GM18861 (cell line): ENCODE data around the gene ZNF219.

ENCODE experiments used
- ATAC-seq: cut with Tn5 transposase; IDR thresholded peaks from one replicate; pipeline ENCODE4 v1.9.1; 2021; ENCODE audit not compliant: unreplicated experiment

Gene ZNF219

DNA sequence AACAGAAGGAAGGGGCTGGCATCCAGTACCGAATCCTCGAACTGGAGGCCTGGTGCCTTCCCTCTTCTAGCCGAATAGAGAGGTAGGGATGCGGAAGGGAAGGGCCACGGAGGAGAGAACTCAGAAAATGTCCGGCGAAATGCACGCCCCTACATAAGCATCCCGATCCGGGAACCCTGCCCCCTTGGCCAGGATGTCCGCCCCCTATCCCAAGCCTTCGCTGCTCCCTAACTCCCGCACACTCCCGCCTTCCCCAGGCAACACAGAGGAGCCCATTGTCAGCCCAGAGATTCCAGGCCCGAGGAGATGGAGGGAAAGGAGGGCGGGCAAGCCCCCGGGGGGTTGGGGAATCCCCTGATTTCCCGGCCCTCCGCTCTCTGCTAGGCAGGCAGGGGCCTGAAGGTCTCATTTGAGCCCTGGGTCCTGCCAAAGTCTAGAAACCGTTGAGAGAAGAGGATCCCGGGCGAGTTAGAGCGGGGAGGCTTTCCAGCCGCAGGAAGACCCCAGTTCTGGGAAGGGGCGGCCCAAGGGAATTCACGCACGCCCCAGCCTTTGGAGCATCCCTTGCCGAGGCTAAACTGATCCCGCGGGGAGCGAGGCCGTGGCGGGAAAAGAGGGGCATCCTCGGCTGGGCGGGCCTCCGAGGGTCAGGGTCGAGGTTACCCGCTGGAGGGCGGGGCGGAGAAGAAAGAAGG lies 28.9 kb downstream of the ZNF219 start:
- no peak for ATAC-seq

DNA sequence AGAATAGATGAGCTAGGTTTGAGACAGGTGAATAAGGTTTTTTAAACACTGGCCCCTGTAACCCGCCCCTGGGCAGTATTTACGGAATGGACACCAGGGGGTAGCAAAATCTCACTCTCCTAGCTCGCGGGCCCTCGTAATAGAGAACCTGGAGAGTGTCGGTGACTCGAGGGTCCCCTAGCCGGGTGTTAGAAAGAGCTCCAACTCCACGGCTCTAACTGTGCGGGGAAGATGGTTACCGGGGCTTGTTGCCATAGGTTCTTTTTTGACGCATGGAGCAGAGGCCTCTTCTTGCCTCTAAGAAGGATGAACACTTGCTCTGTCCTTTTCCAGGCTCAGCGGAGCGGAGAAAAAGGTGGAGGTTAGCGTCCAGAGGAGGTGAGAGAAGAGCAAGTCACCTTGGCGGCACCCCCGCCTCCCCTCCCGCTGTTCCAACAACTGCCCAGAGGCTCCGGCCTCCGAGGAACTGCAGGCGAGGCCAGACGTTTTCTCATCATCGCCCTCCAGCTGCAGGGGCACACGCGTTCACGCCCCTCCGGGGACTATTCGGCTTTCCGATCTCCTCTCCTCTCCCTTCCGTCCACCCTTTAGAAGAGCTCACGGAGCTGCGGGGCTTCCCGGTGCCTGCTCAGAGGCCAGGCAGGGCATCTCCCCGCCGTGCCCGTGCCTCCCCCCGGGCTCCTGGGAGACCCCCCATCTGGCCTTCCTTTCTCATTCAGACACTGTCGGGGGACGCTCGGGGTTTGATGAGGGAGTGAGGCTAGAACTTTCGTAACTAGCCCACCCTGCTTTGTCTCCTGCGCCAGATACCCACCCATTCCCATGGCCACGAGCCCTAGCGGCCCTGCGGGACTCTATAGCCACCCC lies 29.7 kb downstream of the ZNF219 start:
- peak; percentile 33 for ATAC-seq

DNA sequence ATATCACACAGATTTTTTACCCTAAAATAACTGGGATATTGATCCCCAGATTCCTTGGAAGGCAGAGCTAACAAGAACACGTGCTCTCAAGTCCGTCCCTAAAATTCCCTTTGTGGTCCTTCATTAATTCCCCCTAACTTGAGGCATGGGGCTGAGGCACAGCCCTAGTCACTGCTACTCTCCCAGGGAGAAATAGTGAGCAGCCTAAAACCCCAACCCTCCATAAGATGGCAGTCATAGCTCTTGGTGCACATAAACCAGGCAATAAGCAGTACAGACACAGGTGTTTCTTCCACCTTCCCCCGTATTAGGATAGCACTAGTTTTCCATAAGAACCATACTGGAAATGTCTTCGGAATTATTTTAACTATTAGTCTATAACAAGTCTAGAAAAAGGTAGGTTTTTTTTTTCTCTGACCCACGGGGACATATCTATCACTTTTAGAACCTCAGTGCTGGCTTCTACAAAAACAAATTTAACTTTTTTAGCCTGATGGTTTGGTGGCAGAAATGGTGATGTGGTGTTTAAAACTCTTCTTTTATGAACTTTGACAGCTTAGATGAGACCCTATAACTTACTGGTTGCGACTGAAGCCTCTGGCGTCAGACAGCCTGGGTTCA lies 31.5 kb downstream of the ZNF219 start:
- no peak for ATAC-seq

DNA sequence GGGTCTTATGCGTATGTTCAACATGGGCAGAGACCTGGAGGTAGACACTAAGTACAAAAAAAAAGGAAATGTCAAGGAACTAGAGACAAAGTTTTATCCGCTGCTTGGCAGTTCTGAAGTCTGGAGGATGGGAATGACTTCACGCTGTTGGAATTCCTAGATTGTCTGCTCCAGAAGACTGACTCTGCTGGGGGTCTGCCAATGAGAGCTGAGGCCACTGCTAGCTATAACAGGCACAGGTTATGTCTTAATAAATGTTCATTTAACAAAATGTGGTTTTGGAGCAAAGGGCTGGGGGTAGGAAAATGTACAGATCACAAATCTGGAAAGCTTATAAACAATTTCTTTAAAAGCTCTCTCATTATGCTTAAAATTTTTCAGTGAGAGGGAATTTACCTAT lies 35.0 kb downstream of the ZNF219 start:
- no peak for ATAC-seq

- ATAC-seq = no peak
These were observed 37.1 kb downstream of the ZNF219 start for GRCh38 chr14:21061347-21061668.

GRCh38 chr14:21060614-21061346 lies 37.7 kb downstream of the ZNF219 start:
- no peak for ATAC-seq

- ATAC-seq = no peak
These were observed 38.4 kb downstream of the ZNF219 start for GRCh38 chr14:21059842-21060613.

DNA sequence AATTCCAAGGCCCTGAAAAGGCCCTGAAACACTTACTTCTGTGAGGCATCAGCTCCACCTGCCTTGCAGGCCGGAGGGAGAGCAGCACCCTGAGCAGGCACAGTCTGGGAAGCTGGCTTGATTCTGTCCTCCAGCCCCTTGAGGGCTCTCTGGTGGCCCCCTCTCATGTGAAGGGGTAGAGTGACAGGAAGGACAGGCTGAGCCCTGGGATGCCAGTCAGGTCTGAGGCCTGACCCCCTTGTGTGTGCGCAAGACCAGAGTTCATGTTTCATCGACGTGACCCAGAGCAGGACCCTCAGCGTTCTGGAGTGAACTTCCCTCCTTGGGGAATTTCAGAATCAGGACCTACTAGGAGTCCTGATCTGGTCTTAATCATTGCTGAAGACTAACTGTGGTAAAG lies 39.6 kb downstream of the ZNF219 start:
- no peak for ATAC-seq

- ATAC-seq = no peak
These were observed 40.4 kb downstream of the ZNF219 start, which contains the start of gene RNASE8 for GRCh38 chr14:21057803-21058675. Gene RNASE8, plus strand, starts transcription at chr14:21057822. Its CDS starts 71 bp downstream, at chr14:21057893.

- no peak for ATAC-seq
These were observed 41.8 kb downstream of the ZNF219 start for GRCh38 chr14:21056520-21057163.

DNA sequence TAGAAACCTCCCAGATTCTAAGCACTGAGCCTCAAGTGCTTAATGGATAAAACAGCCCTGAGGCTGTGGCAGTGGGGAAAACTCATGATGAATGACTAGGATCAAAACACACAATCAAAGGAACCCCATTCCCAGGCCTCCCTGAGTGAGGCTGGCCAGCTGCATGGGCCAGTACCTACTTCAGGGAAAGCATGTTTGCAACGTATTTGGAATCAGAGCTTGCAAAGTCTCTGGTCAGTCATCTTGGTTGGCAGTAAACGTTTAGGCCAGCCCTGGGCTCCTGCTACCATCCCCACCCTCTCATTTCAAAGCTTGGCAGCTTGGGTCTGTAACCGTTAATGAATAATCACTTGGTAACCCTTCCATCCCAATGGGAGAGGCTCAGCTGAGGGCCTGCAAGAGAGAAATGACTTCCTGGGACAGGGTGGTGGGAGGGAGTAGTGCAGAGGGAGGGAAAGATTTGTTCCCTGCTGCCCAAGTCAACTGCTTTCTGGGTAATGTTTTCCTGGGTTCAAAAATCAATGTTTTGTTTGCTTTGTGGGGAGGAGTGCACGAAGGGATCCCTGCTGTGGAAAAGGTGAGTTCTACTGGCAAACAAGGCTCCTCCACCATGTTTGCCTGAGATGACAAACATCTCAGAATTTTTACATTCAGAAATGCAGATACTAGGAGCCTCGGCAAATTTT lies 42.9 kb downstream of the ZNF219 start:
- no peak for ATAC-seq

DNA sequence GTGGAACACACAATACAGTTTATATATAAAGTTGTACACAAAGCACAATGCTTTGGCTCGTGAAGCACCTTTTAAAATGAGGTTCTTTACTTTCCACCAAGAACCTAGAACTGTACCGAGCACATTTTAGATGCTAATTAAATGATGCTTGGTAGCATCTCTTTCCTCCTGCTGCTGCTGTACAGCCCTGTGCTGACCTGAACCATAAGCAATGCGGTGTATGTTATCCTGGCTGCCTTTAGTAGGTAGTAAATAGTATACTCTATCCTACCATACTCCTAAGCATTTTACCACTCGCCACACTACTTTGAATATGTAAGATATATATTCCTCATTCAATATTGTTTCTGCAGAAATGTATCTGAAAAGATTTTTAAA lies 43.7 kb downstream of the ZNF219 start:
- ATAC-seq = no peak

DNA sequence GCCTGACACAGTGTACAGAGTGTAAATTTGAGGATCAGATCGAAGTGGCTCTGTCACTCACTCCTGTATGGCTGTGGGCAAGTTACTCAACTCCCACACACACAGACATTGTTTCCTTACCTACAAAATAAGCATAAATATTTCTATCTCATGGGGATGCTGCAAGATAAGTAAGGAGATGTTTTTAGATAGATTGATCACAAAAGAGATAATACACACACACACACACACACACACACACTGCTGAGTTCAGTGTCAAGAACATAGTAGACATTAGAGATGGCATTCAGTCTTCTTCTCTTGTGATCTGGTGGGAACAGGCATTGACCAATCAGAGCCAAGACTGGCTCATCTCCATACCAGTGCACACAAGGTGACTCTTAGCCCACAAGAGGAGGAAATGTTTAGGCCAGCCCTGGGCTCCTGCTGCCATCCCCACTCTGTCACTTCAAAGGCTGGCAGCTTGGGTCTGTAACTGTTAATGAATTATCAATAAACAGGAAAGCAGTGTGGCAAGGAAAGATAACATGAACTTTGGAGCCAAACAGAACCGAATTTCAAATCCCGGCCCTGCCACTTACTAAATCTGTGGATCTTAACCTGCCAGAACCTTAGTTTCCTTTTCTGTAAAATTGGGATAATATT lies 44.2 kb downstream of the ZNF219 start:
- no peak for ATAC-seq

GRCh38 chr14:21053184-21054122 lies 45.0 kb downstream of the ZNF219 start:
- no peak for ATAC-seq

DNA sequence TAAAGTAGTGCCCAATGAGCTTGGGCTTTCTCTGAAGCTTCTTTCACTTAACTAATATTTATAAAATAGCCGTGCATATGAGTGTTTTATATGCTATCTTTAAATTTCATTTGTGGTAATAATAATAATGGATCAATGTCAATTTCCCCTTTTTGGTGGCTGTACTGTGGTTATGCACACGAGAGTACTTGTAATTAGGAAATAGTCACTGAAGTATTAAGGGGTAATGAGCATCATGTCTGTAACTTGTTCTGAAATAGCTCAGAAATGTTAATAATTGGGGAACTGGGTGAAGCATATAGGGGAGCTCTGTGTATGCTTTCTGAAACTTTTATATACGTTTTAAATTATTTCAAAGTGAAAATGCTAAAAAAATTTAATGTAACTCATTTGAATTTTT lies 47.9 kb downstream of the ZNF219 start:
- no peak for ATAC-seq

DNA sequence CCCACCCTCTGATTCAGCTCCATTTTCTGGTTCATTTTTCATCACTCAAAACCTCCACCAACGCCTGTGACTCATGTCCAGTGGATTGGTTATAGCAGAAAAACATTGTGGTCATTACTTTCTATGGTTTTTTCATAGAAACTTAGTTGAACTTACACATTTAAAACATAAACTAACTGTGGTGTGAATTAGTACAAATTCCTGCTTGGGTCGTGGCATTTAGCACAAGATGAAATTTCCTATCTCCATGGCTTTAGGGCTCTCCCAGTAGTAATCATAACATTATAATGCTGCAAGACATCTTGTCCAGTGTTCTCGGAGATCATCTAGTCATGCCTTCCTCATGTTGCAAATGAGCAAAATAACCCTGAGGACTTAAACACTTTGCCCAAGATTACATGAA lies 49.2 kb downstream of the ZNF219 start:
- no peak for ATAC-seq

DNA sequence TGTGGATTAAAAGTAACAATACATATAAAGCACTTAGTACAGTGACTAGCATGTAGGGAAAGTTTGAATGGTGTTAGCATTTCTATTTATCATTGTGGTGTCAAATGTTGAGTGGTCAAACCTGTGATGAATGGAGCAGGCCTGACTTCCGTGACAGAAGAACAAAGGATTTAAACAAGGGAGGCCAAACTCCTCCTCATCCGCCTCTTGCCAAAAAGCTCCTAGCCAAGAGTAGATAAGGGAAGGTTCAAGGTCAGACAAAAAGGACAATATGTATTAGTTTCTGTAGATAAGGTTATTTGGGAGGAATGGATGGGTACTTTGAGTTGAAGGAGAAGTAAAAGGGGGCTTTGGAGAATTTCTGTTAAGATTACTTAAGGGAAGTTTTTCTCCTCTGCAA lies 49.8 kb downstream of the ZNF219 start:
- ATAC-seq = no peak
